GM12878 (cell line): ENCODE results near the gene ANKRD13D. TPM values are rescaled to one million over a fixed set of nuclear protein-coding genes. Genes with fewer than 3 reads are reported as not detected.

Source experiments
- ATAC-seq: fragments of 200-7000 bp; cut with Tn5 transposase; 3 replicates; pipeline ENCODE4 v1.9.1; 2020; ENCODE audit warnings: mild to moderate bottlenecking, moderate library complexity
- BruUV-seq: library from RNA; stranded (reverse); fragments of 400-500 nt; replicated peaks from 2 replicates; lab custom pipeline; 2021; lab: Mats Ljungman, UMichigan
- CTCF ChIA-PET: fragments of 300-600 bp; sonication (Branson Sonifier 250); formaldehyde crosslinking; extraction: SDS; loops from one replicate; lab custom pipeline; 2021; ENCODE audit warnings: inconsistent platforms; lab: Yijun Ruan, JAX
- POLR2A ChIA-PET: fragments of 350-600 bp; formaldehyde crosslinking; extraction: SDS; loops from one replicate; lab custom pipeline; 2021; ENCODE audit warnings: inconsistent platforms; lab: Charles Lee
- RAD21 ChIA-PET: fragments of 300-600 bp; sonication (Branson Sonifier 250); formaldehyde crosslinking; loops from one replicate; lab custom pipeline; 2023; ENCODE audit warnings: antibody characterized with exemption; ENCODE audit not compliant: unreplicated experiment; lab: Charles Lee
- SMC1A ChIA-PET: fragments of 300-600 bp; sonication (Branson Sonifier 250); formaldehyde crosslinking; loops from one replicate; lab custom pipeline; 2023; ENCODE audit not compliant: unreplicated experiment, uncharacterized antibody; lab: Charles Lee
- DNase-seq: peaks from one replicate; pipeline ENCODE4 v3.0.0-alpha.2; 2011; ENCODE audit warnings: low read depth, low spot score
- FAIRE-seq: peaks from 3 replicates; lab custom pipeline; 2011; peaks lifted over from hg19 to GRCh38; lab: Jason Lieb, UNC
- H2AFZ ChIP-seq: 2 replicates; pipeline ENCODE4 v1.6.0; 2011; ENCODE audit warnings: low read depth, low read length, control low read depth; ENCODE audit not compliant: control insufficient read depth
- H3K27ac ChIP-seq: 2 replicates; pipeline ENCODE4 v1.5.1; 2011; ENCODE audit warnings: control low read depth; ENCODE audit not compliant: control insufficient read depth, insufficient read depth
- H3K27me3 ChIP-seq, 2 experiments: replicated peaks in 1 of 2; 2 replicates each; pipeline versions ENCODE4 v1.6.0 to v1.6.1; 2011; ENCODE audit warnings: low read length in 1 of 2; ENCODE audit not compliant: control insufficient read depth in 2 of 2, insufficient read depth in 2 of 2
- H3K36me3 ChIP-seq, 2 experiments: 2 replicates each; pipeline ENCODE4 v1.5.1; 2011; ENCODE audit warnings: low read length in 1 of 2; ENCODE audit not compliant: control insufficient read depth in 2 of 2, insufficient read depth in 2 of 2
- H3K4me1 ChIP-seq: 2 replicates; pipeline ENCODE4 v1.6.1; 2011; ENCODE audit warnings: mild to moderate bottlenecking, low read length, moderate library complexity, mixed read lengths; ENCODE audit not compliant: control insufficient read depth, insufficient read depth
- H3K4me2 ChIP-seq: 2 replicates; pipeline ENCODE4 v1.6.0; 2011; ENCODE audit warnings: control low read depth; ENCODE audit not compliant: control insufficient read depth, insufficient read depth
- H3K4me3 ChIP-seq: fragments of 200-600 bp; sonication (generic); 2 replicates; pipeline ENCODE4 v1.5.1; 2016
- H3K79me2 ChIP-seq: 2 replicates; pipeline ENCODE4 v1.6.0; 2011; ENCODE audit warnings: low read length; ENCODE audit not compliant: control insufficient read depth, insufficient read depth
- H3K9ac ChIP-seq: 2 replicates; pipeline ENCODE4 v1.8.0; 2011; ENCODE audit warnings: low read length, control low read depth, mixed read lengths; ENCODE audit not compliant: control insufficient read depth, insufficient read depth
- H3K9me3 ChIP-seq: replicated peaks from 3 replicates; pipeline ENCODE4 v1.5.1; 2011; ENCODE audit warnings: mild to moderate bottlenecking, low read length; ENCODE audit not compliant: control insufficient read depth, insufficient read depth
- H4K20me1 ChIP-seq: 2 replicates; pipeline ENCODE4 v1.6.0; 2011; ENCODE audit not compliant: control insufficient read depth, insufficient read depth
- BMI1 ChIP-seq: fragments of 450-650 bp; IDR thresholded peaks from 2 replicates; pipeline ENCODE4 v1.6.1; 2016; ENCODE audit warnings: mild to moderate bottlenecking, moderate library complexity, borderline replicate concordance
- CEBPB ChIP-seq, 2 experiments: fragments of 150-350 bp in 1 of 2; IDR thresholded peaks; 2 replicates each; pipeline ENCODE4 v1.6.1; 2012 to 2014; ENCODE audit warnings: low read depth in 2 of 2, low read length in 2 of 2, borderline replicate concordance in 1 of 2, inconsistent platforms in 1 of 2
- CHD2 ChIP-seq: IDR thresholded peaks from 2 replicates; pipeline ENCODE4 v1.6.1; 2011; ENCODE audit warnings: low read depth, low read length, improper control_type of control experiment, borderline replicate concordance
- IRF4 ChIP-seq: IDR thresholded peaks from 2 replicates; pipeline ENCODE4 v1.6.1; 2011; ENCODE audit warnings: low read depth, low read length
- JUNB ChIP-seq: IDR thresholded peaks from 2 replicates; pipeline ENCODE4 v1.6.1; 2016; ENCODE audit warnings: antibody characterized with exemption, mild to moderate bottlenecking
- NBN ChIP-seq: fragments of 450-650 bp; IDR thresholded peaks from 2 replicates; pipeline ENCODE4 v1.6.1; 2016
- RUNX3 ChIP-seq: IDR thresholded peaks from 2 replicates; pipeline ENCODE4 v1.6.1; 2012; ENCODE audit warnings: low read length, inconsistent platforms
- SMAD1 ChIP-seq: fragments of 450-650 bp; IDR thresholded peaks from 2 replicates; pipeline ENCODE4 v1.6.1; 2018; ENCODE audit warnings: mild to moderate bottlenecking, low read depth; ENCODE audit not compliant: partially characterized antibody
- SP1 ChIP-seq: IDR thresholded peaks from one replicate; pipeline ENCODE4 v1.6.1; 2011; ENCODE audit warnings: low read depth, low read length
- SPI1 ChIP-seq: IDR thresholded peaks from 2 replicates; pipeline ENCODE4 v1.6.1; 2011; ENCODE audit warnings: low read depth, mild to moderate bottlenecking, low read length, moderate library complexity, borderline replicate concordance; ENCODE audit not compliant: insufficient read depth
- WGBS: methylation state at CpG from one replicate; pipeline ENCODE4 v1.1.6; 2016; ENCODE audit warnings: low lambda C conversion rate; ENCODE audit not compliant: insufficient replicate concordance, insufficient coverage; ENCODE audit errors: missing lambda C conversion rate; 5-methylcytosine and 5-hydroxymethylcytosine counted together
- in situ Hi-C: fragments of 300-500 bp; cut with MboI; formaldehyde crosslinking; loops from 9 replicates; pipeline ENCODE4 v1.14.3; 2018; ENCODE audit warnings: mixed read lengths
- intact Hi-C: fragments of 100-400 bp; cut with micrococcal nuclease; formaldehyde crosslinking; loops from one replicate; pipeline ENCODE4 v1.14.2; 2022; ENCODE audit not compliant: unreplicated experiment
- polyA plus RNA-seq, 11 experiments: library from polyadenylated mRNA; depleted of rRNA in 4 of 11; unstranded in 6 of 11; stranded (reverse) in 5 of 11; fragments of >200 nt; fragmentation: Nextera tagmentation in 4 of 11; fragmentation: Illumina TruSeq in 1 of 11; extraction: Ambion mirVana in 4 of 11; extraction: Trizol in 1 of 11; gene quantifications; 1 replicate in 1 of 11; 2 replicates in 10 of 11; pipeline versions ENCODE4 v1.2.1 to v1.2.3, GENCODE V29; 2011 to 2016; ENCODE audit warnings: inconsistent platforms in 2 of 11, missing spikeins in 2 of 11, low read depth in 1 of 11
- total RNA-seq, 4 experiments: library from RNA; depleted of rRNA in 3 of 4; stranded (reverse); fragments of >200 nt in 3 of 4; fragmentation: Illumina TruSeq in 1 of 4; extraction: Trizol in 1 of 4; gene quantifications; 2 replicates each; pipeline versions ENCODE4 v1.2.1 to v1.2.3, GENCODE V29; 2013 to 2021
- TF ChIP-seq, protein P1 (sequence below): fragments of 450-650 bp; IDR thresholded peaks from 2 replicates; pipeline ENCODE4 v1.6.1; 2016; ENCODE audit warnings: mild to moderate bottlenecking, moderate library complexity, borderline replicate concordance
- TF ChIP-seq, protein P2 (sequence below): IDR thresholded peaks from 2 replicates; pipeline ENCODE4 v1.6.1; 2011; ENCODE audit warnings: low read depth, mild to moderate bottlenecking, low read length, moderate library complexity, borderline replicate concordance; ENCODE audit errors: extremely low read depth
- TF ChIP-seq, protein P3 (sequence below): IDR thresholded peaks from 2 replicates; pipeline ENCODE4 v1.6.1; 2012; ENCODE audit warnings: low read depth, low read length, improper control_type of control experiment
- TF ChIP-seq, protein P4 (sequence below): IDR thresholded peaks from 2 replicates; pipeline ENCODE4 v1.6.1; 2012; ENCODE audit warnings: mild to moderate bottlenecking, low read depth, low read length

Gene ANKRD13D
- total and polyA plus RNA-seq, 10 of the 15 experiments (the other 5 are each of a cell fraction or from before 2014, with no cell fraction given): 2.0 to 56.2 (median 21.4) TPM

DNA sequence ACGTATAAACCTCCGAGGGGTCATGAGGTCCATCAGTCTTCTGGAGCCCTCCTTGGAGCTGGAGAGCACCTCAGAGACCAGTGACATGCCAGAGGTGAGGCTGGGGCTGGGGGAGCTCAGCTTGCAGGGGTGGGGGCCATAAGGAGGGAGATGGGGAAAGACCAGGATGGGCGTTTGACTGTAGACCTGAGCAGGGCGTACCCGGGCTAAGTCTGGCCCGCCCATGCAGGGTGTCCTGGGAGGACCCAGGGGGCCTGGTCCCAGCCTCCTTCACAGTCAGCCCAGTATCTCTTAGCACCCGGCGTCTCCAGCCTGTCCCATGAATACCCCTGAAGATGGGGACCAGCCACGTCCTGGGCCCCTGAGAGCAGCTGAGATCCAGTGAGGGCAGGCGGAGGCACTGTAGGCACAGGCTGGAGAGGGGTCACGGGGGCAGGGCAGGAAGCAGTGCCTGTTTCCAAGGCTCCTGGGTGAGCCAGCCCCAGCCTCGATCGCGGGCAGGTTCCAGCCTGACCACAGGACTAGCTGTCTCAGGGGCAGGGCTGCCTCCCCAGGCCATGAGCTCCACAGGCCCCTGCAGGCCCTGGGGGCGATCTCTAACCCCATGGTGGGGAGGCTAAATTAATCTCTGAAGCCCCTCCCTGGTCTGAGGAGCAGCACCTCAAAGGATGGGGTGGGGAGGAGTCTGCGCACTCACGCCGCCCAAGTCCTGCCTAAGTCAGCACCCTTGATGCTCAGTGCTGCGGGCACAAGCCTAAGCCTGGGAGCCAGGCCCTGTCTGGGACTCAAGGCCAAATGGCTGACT, 21.3 kb downstream of the ANKRD13D start:
- Histone ChIP-seq H3K9me3 (no peaks in the 10 kb centered on the region), H3K4me1 (no peaks in the 10 kb centered on the region), H2AFZ (no peak overlapping the region), H3K27ac (no peak overlapping the region), H3K27me3 (no peaks in the 10 kb centered on the region), H3K4me2 (no peak overlapping the region), H3K79me2 (no peaks in the 10 kb centered on the region), H4K20me1 (no peaks in the 10 kb centered on the region), H3K4me3 (no peak overlapping the region), H3K9ac (no peak overlapping the region), H3K36me3 (no peaks in the 10 kb centered on the region)
- POLR2A ChIA-PET: interaction anchor here (1.1 kb wide), 1 partner anchor 22 kb away, joined by 4 read pairs; no protein-coding TSS in a partner anchor
- CTCF ChIA-PET: interaction anchor here (1.2 kb wide), 1 partner anchor 33 kb away, joined by 4 read pairs; no protein-coding TSS in a partner anchor
- DNase-seq: no peak
- in situ Hi-C loops: no loop called here
- ATAC-seq: no peak
- SMC1A ChIA-PET: no interaction called here
- TF ChIP-seq, protein P1, sequence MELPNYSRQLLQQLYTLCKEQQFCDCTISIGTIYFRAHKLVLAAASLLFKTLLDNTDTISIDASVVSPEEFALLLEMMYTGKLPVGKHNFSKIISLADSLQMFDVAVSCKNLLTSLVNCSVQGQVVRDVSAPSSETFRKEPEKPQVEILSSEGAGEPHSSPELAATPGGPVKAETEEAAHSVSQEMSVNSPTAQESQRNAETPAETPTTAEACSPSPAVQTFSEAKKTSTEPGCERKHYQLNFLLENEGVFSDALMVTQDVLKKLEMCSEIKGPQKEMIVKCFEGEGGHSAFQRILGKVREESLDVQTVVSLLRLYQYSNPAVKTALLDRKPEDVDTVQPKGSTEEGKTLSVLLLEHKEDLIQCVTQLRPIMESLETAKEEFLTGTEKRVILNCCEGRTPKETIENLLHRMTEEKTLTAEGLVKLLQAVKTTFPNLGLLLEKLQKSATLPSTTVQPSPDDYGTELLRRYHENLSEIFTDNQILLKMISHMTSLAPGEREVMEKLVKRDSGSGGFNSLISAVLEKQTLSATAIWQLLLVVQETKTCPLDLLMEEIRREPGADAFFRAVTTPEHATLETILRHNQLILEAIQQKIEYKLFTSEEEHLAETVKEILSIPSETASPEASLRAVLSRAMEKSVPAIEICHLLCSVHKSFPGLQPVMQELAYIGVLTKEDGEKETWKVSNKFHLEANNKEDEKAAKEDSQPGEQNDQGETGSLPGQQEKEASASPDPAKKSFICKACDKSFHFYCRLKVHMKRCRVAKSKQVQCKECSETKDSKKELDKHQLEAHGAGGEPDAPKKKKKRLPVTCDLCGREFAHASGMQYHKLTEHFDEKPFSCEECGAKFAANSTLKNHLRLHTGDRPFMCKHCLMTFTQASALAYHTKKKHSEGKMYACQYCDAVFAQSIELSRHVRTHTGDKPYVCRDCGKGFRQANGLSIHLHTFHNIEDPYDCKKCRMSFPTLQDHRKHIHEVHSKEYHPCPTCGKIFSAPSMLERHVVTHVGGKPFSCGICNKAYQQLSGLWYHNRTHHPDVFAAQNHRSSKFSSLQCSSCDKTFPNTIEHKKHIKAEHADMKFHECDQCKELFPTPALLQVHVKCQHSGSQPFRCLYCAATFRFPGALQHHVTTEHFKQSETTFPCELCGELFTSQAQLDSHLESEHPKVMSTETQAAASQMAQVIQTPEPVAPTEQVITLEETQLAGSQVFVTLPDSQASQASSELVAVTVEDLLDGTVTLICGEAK: no peak
- TF ChIP-seq, protein P2, sequence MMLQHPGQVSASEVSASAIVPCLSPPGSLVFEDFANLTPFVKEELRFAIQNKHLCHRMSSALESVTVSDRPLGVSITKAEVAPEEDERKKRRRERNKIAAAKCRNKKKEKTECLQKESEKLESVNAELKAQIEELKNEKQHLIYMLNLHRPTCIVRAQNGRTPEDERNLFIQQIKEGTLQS: no peak
- TF ChIP-seq RUNX3: no peak
- no peak for TF ChIP-seq SMAD1
- no peak for TF ChIP-seq CHD2
- no peak for TF ChIP-seq JUNB
- TF ChIP-seq NBN: no peak
- TF ChIP-seq SPI1: no peak
- no peak for TF ChIP-seq SP1
- TF ChIP-seq, protein P3, sequence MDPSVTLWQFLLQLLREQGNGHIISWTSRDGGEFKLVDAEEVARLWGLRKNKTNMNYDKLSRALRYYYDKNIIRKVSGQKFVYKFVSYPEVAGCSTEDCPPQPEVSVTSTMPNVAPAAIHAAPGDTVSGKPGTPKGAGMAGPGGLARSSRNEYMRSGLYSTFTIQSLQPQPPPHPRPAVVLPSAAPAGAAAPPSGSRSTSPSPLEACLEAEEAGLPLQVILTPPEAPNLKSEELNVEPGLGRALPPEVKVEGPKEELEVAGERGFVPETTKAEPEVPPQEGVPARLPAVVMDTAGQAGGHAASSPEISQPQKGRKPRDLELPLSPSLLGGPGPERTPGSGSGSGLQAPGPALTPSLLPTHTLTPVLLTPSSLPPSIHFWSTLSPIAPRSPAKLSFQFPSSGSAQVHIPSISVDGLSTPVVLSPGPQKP: no peak
- TF ChIP-seq CEBPB (IDR thresholded peaks at IDR 0.05; ENCODE audit: borderline replicate concordance in 1 of 2, low read depth in 2 of 2, low read length in 2 of 2): no peak
- TF ChIP-seq IRF4: no peak
- no peak for TF ChIP-seq BMI1
- TF ChIP-seq, protein P4, sequence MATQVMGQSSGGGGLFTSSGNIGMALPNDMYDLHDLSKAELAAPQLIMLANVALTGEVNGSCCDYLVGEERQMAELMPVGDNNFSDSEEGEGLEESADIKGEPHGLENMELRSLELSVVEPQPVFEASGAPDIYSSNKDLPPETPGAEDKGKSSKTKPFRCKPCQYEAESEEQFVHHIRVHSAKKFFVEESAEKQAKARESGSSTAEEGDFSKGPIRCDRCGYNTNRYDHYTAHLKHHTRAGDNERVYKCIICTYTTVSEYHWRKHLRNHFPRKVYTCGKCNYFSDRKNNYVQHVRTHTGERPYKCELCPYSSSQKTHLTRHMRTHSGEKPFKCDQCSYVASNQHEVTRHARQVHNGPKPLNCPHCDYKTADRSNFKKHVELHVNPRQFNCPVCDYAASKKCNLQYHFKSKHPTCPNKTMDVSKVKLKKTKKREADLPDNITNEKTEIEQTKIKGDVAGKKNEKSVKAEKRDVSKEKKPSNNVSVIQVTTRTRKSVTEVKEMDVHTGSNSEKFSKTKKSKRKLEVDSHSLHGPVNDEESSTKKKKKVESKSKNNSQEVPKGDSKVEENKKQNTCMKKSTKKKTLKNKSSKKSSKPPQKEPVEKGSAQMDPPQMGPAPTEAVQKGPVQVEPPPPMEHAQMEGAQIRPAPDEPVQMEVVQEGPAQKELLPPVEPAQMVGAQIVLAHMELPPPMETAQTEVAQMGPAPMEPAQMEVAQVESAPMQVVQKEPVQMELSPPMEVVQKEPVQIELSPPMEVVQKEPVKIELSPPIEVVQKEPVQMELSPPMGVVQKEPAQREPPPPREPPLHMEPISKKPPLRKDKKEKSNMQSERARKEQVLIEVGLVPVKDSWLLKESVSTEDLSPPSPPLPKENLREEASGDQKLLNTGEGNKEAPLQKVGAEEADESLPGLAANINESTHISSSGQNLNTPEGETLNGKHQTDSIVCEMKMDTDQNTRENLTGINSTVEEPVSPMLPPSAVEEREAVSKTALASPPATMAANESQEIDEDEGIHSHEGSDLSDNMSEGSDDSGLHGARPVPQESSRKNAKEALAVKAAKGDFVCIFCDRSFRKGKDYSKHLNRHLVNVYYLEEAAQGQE: no peak
- 86% methylated on average over 18 of the region's 19 CpGs for WGBS
- intact Hi-C loops: no loop called here
- RAD21 ChIA-PET: interaction anchor here (1.7 kb wide), 1 partner anchor 48 kb away, joined by 4 read pairs; no protein-coding TSS in a partner anchor
- no TSS peak for BruUV-seq
- no peak for FAIRE-seq
